ENCODE results near the gene TMEM167B. TPM values are rescaled to one million over a fixed set of nuclear protein-coding genes. Genes with fewer than 3 reads are reported as not detected.

The TMEM167B gene
- total and polyA plus RNA-seq, 2 of the 4 experiments (the other 2 are of a cell fraction): 21.6 to 32.1 TPM

- H2BK120ac ChIP-seq (ENCODE audit: low read depth, low read length): no peak overlapping the region
- no peak overlapping the region for H4K8ac ChIP-seq (ENCODE audit: low read depth in 2 of 2, low read length in 2 of 2)
- no TSS peak for BruUV-seq (replicated peaks)
- H2BK20ac ChIP-seq (ENCODE audit: low read depth, low read length): no peak overlapping the region
- ChIA-PET POLR2A (ENCODE audit: unreplicated experiment) (no interaction called here), CTCF (no interaction called here)
- H3K9me3 ChIP-seq (ENCODE audit: control insufficient read depth, insufficient read depth, low read length): no peaks in the 10 kb centered on the region
- TF ChIP-seq POLR2A (IDR thresholded peaks at IDR 0.05; ENCODE audit: low read depth, low read length) (no peak), RCOR1 (IDR thresholded peaks at IDR 0.05; ENCODE audit: insufficient replicate concordance, low read length) (no peak), USF2 (IDR thresholded peaks at IDR 0.05; ENCODE audit: low read depth, low read length) (no peak), RAD21 (IDR thresholded peaks at IDR 0.05; ENCODE audit: low read length) (no peak), MXI1 (IDR thresholded peaks at IDR 0.05; ENCODE audit: borderline replicate concordance, low read depth, low read length) (no peak), MAZ (IDR thresholded peaks at IDR 0.05; ENCODE audit: borderline replicate concordance, low read depth, low read length) (no peak), SMC3 (IDR thresholded peaks at IDR 0.05; ENCODE audit: low read depth, low read length) (no peak), BHLHE40 (IDR thresholded peaks at IDR 0.05; ENCODE audit: low read depth, low read length) (no peak), NFE2L2 (IDR thresholded peaks at IDR 0.05; ENCODE audit: low read depth, low read length) (no peak), ELK1 (IDR thresholded peaks at IDR 0.05; ENCODE audit: borderline replicate concordance, low read depth, low read length) (no peak), CEBPB (IDR thresholded peaks at IDR 0.05; ENCODE audit: low read depth, low read length) (no peak), FOS (IDR thresholded peaks at IDR 0.05; ENCODE audit: low read depth, low read length) (no peak), RFX5 (IDR thresholded peaks at IDR 0.05; ENCODE audit: low read depth, low read length) (no peak)
- H4K91ac ChIP-seq (ENCODE audit: insufficient read depth, low read depth, low read length): no peak overlapping the region
- no peak overlapping the region for H3K56ac ChIP-seq (ENCODE audit: extremely low read depth, insufficient read depth, low read length)
- H3K23ac ChIP-seq (ENCODE audit: low read depth, low read length): no peak overlapping the region
- H3K27me3 ChIP-seq (ENCODE audit: control insufficient read depth, insufficient read depth, low read length): no peaks in the 10 kb centered on the region
- no peak overlapping the region for H4K5ac ChIP-seq (ENCODE audit: low read depth, low read length)
- H3K9me1 ChIP-seq (ENCODE audit: insufficient read depth, low read length): no peaks in the 10 kb centered on the region
- H3K79me1 ChIP-seq (ENCODE audit: low read depth in 1 of 2, low read length in 2 of 2): no peaks in the 10 kb centered on the region
- H3K9ac ChIP-seq (ENCODE audit: low read depth, low read length): no peak overlapping the region
- no peak overlapping the region for H3K14ac ChIP-seq (replicated peaks; ENCODE audit: low read depth, low read length)
- WGBS, 2 experiments (ENCODE audit: extremely low coverage in 2 of 2, insufficient read length in 1 of 2): no CpG with 5 or more reads among the region's 4 CpGs
- no peak overlapping the region for H3K4ac ChIP-seq (ENCODE audit: low read depth, low read length)
- H3K4me1 ChIP-seq (ENCODE audit: control insufficient read depth, insufficient read depth, low read length): no peaks in the 10 kb centered on the region
- H2AK9ac ChIP-seq (replicated peaks; ENCODE audit: low read depth, low read length, poor library complexity): no peak overlapping the region
- no peak overlapping the region for H2BK5ac ChIP-seq (ENCODE audit: low read depth, low read length, poor library complexity, severe bottlenecking)
- dilution Hi-C loops (cut with HindIII; ENCODE audit: low sequenced_read_pairs, unreplicated experiment): no loop called here
- H3K4me3 ChIP-seq (ENCODE audit: insufficient read depth, low read depth, low read length): no peak overlapping the region
- in situ Hi-C loops (cut with MboI; ENCODE audit: low sequenced_read_pairs): no loop called here
- H2AFZ ChIP-seq (replicated peaks; ENCODE audit: low read length, poor library complexity): no peak overlapping the region
- H3K36me3 ChIP-seq (ENCODE audit: control insufficient read depth, insufficient read depth, low read length): no peaks in the 10 kb centered on the region
- H3K4me2 ChIP-seq (ENCODE audit: low read depth, low read length): no peak overlapping the region
- H3K27ac ChIP-seq (ENCODE audit: insufficient read depth, low read length): no peak overlapping the region
- H2AK5ac ChIP-seq (ENCODE audit: low read depth, low read length): no peak overlapping the region
- no peak for DNase-seq
- H3K18ac ChIP-seq (ENCODE audit: low read depth, low read length): no peak overlapping the region
- ATAC-seq (ENCODE audit: low read depth): no peak
- intact Hi-C loops (cut with micrococcal nuclease): no loop called here
- no peak overlapping the region for H2BK15ac ChIP-seq (ENCODE audit: low read depth, low read length)
- no peaks in the 10 kb centered on the region for H4K20me1 ChIP-seq (ENCODE audit: insufficient read depth, low read length)
These were observed 42.6 kb downstream of the TMEM167B start for GRCh38 chr1:109133002-109133706.
